ENCODE results near the gene SLC39A12. TPM values are rescaled to one million over a fixed set of nuclear protein-coding genes. Genes with fewer than 3 reads are reported as not detected.

SLC39A12 gene
- total and polyA plus RNA-seq, 10 of the 15 experiments (the other 5 are each of a cell fraction or from before 2014, with no cell fraction given): 0.47 to 1.5 (median 0.68) TPM; not detected in 1

DNA sequence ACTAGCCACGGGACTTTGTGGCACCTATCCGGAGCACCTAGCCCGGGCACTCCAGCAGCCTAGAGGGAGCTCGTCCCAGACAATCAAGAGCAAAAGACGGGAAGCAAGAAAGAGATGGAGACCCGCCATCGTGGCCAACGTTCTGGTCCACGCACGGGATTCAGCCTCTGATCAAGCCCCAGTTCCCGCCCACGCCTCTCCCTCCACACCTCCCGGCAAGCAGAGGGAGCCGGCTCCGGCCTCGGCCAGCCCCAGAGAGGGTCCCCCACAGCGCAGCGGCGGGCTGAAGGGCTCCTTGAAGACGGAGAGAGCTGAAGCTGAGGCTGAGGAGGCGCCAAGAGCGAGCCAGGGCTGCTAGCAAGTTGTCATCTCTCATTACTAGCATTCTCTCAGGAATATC lies 992 bp upstream of the SLC39A12 start (continued):
- TF ChIP-seq, protein P1, sequence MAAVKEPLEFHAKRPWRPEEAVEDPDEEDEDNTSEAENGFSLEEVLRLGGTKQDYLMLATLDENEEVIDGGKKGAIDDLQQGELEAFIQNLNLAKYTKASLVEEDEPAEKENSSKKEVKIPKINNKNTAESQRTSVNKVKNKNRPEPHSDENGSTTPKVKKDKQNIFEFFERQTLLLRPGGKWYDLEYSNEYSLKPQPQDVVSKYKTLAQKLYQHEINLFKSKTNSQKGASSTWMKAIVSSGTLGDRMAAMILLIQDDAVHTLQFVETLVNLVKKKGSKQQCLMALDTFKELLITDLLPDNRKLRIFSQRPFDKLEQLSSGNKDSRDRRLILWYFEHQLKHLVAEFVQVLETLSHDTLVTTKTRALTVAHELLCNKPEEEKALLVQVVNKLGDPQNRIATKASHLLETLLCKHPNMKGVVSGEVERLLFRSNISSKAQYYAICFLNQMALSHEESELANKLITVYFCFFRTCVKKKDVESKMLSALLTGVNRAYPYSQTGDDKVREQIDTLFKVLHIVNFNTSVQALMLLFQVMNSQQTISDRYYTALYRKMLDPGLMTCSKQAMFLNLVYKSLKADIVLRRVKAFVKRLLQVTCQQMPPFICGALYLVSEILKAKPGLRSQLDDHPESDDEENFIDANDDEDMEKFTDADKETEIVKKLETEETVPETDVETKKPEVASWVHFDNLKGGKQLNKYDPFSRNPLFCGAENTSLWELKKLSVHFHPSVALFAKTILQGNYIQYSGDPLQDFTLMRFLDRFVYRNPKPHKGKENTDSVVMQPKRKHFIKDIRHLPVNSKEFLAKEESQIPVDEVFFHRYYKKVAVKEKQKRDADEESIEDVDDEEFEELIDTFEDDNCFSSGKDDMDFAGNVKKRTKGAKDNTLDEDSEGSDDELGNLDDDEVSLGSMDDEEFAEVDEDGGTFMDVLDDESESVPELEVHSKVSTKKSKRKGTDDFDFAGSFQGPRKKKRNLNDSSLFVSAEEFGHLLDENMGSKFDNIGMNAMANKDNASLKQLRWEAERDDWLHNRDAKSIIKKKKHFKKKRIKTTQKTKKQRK (IDR thresholded peaks at IDR 0.05; ENCODE audit: low read depth, low read length): no peak
- TF ChIP-seq, protein P2, sequence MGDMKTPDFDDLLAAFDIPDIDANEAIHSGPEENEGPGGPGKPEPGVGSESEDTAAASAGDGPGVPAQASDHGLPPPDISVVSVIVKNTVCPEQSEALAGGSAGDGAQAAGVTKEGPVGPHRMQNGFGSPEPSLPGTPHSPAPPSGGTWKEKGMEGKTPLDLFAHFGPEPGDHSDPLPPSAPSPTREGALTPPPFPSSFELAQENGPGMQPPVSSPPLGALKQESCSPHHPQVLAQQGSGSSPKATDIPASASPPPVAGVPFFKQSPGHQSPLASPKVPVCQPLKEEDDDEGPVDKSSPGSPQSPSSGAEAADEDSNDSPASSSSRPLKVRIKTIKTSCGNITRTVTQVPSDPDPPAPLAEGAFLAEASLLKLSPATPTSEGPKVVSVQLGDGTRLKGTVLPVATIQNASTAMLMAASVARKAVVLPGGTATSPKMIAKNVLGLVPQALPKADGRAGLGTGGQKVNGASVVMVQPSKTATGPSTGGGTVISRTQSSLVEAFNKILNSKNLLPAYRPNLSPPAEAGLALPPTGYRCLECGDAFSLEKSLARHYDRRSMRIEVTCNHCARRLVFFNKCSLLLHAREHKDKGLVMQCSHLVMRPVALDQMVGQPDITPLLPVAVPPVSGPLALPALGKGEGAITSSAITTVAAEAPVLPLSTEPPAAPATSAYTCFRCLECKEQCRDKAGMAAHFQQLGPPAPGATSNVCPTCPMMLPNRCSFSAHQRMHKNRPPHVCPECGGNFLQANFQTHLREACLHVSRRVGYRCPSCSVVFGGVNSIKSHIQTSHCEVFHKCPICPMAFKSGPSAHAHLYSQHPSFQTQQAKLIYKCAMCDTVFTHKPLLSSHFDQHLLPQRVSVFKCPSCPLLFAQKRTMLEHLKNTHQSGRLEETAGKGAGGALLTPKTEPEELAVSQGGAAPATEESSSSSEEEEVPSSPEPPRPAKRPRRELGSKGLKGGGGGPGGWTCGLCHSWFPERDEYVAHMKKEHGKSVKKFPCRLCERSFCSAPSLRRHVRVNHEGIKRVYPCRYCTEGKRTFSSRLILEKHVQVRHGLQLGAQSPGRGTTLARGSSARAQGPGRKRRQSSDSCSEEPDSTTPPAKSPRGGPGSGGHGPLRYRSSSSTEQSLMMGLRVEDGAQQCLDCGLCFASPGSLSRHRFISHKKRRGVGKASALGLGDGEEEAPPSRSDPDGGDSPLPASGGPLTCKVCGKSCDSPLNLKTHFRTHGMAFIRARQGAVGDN (IDR thresholded peaks at IDR 0.05): no peak
- TF ChIP-seq, protein P3, sequence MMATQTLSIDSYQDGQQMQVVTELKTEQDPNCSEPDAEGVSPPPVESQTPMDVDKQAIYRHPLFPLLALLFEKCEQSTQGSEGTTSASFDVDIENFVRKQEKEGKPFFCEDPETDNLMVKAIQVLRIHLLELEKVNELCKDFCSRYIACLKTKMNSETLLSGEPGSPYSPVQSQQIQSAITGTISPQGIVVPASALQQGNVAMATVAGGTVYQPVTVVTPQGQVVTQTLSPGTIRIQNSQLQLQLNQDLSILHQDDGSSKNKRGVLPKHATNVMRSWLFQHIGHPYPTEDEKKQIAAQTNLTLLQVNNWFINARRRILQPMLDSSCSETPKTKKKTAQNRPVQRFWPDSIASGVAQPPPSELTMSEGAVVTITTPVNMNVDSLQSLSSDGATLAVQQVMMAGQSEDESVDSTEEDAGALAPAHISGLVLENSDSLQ (IDR thresholded peaks at IDR 0.05): no peak
- TF ChIP-seq MTA3 (IDR thresholded peaks at IDR 0.05; ENCODE audit: borderline replicate concordance, low read length) (no peak), IKZF2 (IDR thresholded peaks at IDR 0.05) (no peak), SUZ12 (IDR thresholded peaks at IDR 0.05; ENCODE audit: unreplicated experiment) (no peak), ZNF217 (IDR thresholded peaks at IDR 0.05) (no peak), PAX5 (IDR thresholded peaks at IDR 0.05; ENCODE audit: borderline replicate concordance, low read depth, low read length) (no peak), CHD2 (IDR thresholded peaks at IDR 0.05; ENCODE audit: borderline replicate concordance, low read depth, low read length) (no peak), HDAC6 (IDR thresholded peaks at IDR 0.05; ENCODE audit: unreplicated experiment) (no peak), TCF7 (IDR thresholded peaks at IDR 0.05; ENCODE audit: borderline replicate concordance) (no peak), CHD4 (IDR thresholded peaks at IDR 0.05) (no peak), ZNF384 (IDR thresholded peaks at IDR 0.05; ENCODE audit: borderline replicate concordance, low read depth, low read length) (no peak)
- TF ChIP-seq, protein P4, sequence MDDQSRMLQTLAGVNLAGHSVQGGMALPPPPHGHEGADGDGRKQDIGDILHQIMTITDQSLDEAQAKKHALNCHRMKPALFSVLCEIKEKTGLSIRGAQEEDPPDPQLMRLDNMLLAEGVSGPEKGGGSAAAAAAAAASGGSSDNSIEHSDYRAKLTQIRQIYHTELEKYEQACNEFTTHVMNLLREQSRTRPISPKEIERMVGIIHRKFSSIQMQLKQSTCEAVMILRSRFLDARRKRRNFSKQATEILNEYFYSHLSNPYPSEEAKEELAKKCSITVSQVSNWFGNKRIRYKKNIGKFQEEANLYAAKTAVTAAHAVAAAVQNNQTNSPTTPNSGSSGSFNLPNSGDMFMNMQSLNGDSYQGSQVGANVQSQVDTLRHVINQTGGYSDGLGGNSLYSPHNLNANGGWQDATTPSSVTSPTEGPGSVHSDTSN (IDR thresholded peaks at IDR 0.05; ENCODE audit: insufficient replicate concordance, low read depth, low read length): no peak
- TF ChIP-seq, protein P5, sequence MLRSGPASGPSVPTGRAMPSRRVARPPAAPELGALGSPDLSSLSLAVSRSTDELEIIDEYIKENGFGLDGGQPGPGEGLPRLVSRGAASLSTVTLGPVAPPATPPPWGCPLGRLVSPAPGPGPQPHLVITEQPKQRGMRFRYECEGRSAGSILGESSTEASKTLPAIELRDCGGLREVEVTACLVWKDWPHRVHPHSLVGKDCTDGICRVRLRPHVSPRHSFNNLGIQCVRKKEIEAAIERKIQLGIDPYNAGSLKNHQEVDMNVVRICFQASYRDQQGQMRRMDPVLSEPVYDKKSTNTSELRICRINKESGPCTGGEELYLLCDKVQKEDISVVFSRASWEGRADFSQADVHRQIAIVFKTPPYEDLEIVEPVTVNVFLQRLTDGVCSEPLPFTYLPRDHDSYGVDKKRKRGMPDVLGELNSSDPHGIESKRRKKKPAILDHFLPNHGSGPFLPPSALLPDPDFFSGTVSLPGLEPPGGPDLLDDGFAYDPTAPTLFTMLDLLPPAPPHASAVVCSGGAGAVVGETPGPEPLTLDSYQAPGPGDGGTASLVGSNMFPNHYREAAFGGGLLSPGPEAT (IDR thresholded peaks at IDR 0.05; ENCODE audit: low read depth): no peak
